ENCODE data around the gene CAPN3.

GRCh38 chr15:42378011-42378410 lies 18.7 kb downstream of the CAPN3 start:
- TF ChIP-seq CTCF (IDR thresholded peaks at IDR 0.05) (no peak), POLR2A (IDR thresholded peaks at IDR 0.05) (no peak)

Measured in esophagus squamous epithelium (tissue), 4 donors.